Measurements from ENCODE around the gene ATP9B.
"Not testable (repeated sequence)": the region's sequence is repeated elsewhere in the genome, so short reads cannot be mapped to it uniquely, and the experiment has no call there.

The ATP9B gene

DNA sequence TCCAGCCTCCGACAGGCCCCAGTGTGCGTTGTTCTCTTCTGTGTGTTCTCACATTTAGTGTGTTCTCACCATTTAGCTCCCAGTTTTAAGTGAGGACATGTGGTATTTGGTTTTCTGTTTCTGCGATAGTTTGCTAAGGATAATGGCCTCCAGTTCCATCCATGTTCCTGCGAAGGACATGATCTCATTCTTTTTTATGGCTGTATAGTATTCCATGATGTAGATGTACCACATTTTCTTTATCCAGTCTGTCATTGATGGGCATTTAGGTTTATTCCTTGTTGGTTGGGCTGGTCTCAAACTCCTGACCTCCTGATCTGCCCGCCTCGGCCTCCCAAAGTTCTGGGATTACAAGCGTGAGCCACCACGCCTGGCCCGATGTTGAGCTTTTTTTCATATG, 195.9 kb downstream of the ATP9B start:
- not testable (repeated sequence) for H3K36me3 ChIP-seq (ENCODE audit: control insufficient read depth, insufficient read depth, low read length); H3K4me1 ChIP-seq (ENCODE audit: control insufficient read depth, insufficient read depth, low read length); H3K4me3 ChIP-seq (ENCODE audit: insufficient read depth, low read depth, low read length); H3K9me3 ChIP-seq (ENCODE audit: control insufficient read depth, low read length); H3K27me3 ChIP-seq (ENCODE audit: control insufficient read depth, insufficient read depth, low read length, poor library complexity, severe bottlenecking); H3K27ac ChIP-seq (ENCODE audit: insufficient read depth, low read depth, low read length, poor library complexity, severe bottlenecking)
- 95 to 97% methylated on average over 9 of the region's 9 CpGs for WGBS, 2 experiments

DNA sequence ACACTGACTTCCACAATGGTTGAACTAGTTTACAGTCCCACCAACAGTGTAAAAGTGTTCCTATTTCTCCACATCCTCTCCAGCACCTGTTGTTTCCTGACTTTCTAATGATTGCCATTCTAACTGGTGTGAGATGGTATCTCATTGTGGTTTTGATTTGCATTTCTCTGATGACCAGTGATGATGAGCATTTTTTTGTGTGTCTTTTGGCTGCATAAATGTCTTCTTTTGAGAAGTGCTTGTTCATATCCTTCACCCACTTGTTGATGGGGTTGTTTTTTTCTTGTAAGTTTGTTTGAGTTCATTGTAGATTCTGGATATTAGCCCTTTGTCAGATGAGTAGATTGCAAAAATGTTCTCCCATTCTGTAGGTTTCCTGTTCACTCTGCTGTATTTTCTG, 202.6 kb downstream of the ATP9B start:
- H3K27ac ChIP-seq (ENCODE audit: insufficient read depth, low read depth, low read length, poor library complexity, severe bottlenecking); H3K36me3 ChIP-seq (ENCODE audit: control insufficient read depth, insufficient read depth, low read length); H3K9me3 ChIP-seq (ENCODE audit: control insufficient read depth, low read length); H3K4me1 ChIP-seq (ENCODE audit: control insufficient read depth, insufficient read depth, low read length); H3K4me3 ChIP-seq (ENCODE audit: insufficient read depth, low read depth, low read length); H3K27me3 ChIP-seq (ENCODE audit: control insufficient read depth, insufficient read depth, low read length, poor library complexity, severe bottlenecking): not testable (repeated sequence)

DNA sequence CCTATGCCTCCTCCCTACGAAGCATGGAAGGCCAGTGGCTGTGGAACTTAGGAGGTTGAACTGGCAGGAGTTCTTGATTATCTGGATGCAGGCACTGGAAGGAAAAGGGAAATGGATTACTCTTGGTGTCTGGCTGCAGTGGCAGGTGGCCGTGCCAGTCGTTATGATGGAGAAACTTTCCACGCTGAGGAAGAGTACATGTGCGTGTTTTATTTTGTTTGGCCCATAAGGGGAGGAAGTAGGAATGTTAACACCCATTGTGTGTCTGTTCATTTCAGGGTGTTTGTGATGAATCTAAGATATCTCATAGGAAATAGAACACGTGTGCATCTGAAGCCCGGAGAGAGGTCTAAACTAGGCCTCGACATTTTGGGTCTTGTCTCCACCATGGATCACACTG, 203.7 kb downstream of the ATP9B start:
- H3K27me3 ChIP-seq (ENCODE audit: control insufficient read depth, insufficient read depth, low read length, poor library complexity, severe bottlenecking): no peaks in the 10 kb centered on the region
- H3K9me3 ChIP-seq (ENCODE audit: control insufficient read depth, low read length): no peaks in the 10 kb centered on the region
- H3K36me3 ChIP-seq (ENCODE audit: control insufficient read depth, insufficient read depth, low read length): no peaks in the 10 kb centered on the region
- H3K4me1 ChIP-seq (ENCODE audit: control insufficient read depth, insufficient read depth, low read length): no peaks in the 10 kb centered on the region
- WGBS, 2 experiments: 96 to 97% methylated on average over 8 of the region's 8 CpGs
- no peak overlapping the region for H3K4me3 ChIP-seq (ENCODE audit: insufficient read depth, low read depth, low read length)
- H3K27ac ChIP-seq (ENCODE audit: insufficient read depth, low read depth, low read length, poor library complexity, severe bottlenecking): no peak overlapping the region

DNA sequence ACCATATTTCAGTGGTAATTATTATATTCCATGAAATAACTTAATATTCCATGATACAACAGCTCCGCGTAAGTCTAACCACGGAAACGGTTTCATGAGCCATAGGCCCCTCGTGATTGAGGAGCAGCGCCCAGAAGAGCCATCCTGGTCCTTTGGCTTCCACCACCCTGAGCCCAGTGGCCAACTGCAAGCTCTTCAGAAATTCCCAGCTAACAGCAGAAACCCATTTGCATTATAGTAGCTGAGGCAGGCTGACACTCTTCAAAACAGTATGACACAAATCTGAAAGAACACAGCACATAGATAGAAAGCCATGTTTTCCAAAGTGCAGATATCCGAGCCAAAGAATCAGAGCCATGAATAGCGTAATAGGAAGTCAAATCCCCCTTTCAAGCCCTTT, 205.6 kb downstream of the ATP9B start:
- 86 to 88% methylated on average over 8 of the region's 8 CpGs for WGBS, 2 experiments
- Histone ChIP-seq H3K36me3 (ENCODE audit: control insufficient read depth, insufficient read depth, low read length) (no peaks in the 10 kb centered on the region), H3K4me1 (ENCODE audit: control insufficient read depth, insufficient read depth, low read length) (no peaks in the 10 kb centered on the region)

DNA sequence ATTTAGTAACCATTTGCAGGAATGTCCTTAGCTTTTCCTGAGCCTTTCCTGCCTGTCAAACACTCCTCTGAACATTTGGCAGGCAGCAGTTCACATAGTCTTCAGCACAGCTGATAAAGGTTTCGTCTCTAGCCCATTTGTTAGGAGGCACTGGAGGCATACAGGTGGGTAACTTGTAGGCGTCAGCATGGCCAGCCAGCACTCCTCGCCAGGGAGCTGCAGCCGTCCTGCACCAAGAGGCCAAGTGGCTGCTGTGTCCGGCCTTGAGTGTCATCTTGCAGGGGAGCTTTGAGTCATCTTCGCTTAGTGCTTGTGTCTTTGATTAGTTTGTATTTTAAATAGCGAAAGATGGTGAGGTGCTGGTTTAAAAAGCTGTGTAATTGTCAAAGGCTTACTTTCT, 206.3 kb downstream of the ATP9B start:
- Histone ChIP-seq H3K9me3 (ENCODE audit: control insufficient read depth, low read length) (no peaks in the 10 kb centered on the region), H3K4me3 (ENCODE audit: insufficient read depth, low read depth, low read length) (no peak overlapping the region), H3K36me3 (ENCODE audit: control insufficient read depth, insufficient read depth, low read length) (no peaks in the 10 kb centered on the region), H3K27ac (ENCODE audit: insufficient read depth, low read depth, low read length, poor library complexity, severe bottlenecking) (no peak overlapping the region), H3K27me3 (ENCODE audit: control insufficient read depth, insufficient read depth, low read length, poor library complexity, severe bottlenecking) (no peaks in the 10 kb centered on the region), H3K4me1 (ENCODE audit: control insufficient read depth, insufficient read depth, low read length) (no peaks in the 10 kb centered on the region)
- 90 to 91% methylated on average over 7 of the region's 7 CpGs for WGBS, 2 experiments

More for the DNA sequence above, 205.6 kb downstream of the ATP9B start:
- no peaks in the 10 kb centered on the region for H3K9me3 ChIP-seq (ENCODE audit: control insufficient read depth, low read length)
- H3K27ac ChIP-seq (ENCODE audit: insufficient read depth, low read depth, low read length, poor library complexity, severe bottlenecking): no peak overlapping the region
- no peak overlapping the region for H3K4me3 ChIP-seq (ENCODE audit: insufficient read depth, low read depth, low read length)
- H3K27me3 ChIP-seq (ENCODE audit: control insufficient read depth, insufficient read depth, low read length, poor library complexity, severe bottlenecking): no peaks in the 10 kb centered on the region

DNA sequence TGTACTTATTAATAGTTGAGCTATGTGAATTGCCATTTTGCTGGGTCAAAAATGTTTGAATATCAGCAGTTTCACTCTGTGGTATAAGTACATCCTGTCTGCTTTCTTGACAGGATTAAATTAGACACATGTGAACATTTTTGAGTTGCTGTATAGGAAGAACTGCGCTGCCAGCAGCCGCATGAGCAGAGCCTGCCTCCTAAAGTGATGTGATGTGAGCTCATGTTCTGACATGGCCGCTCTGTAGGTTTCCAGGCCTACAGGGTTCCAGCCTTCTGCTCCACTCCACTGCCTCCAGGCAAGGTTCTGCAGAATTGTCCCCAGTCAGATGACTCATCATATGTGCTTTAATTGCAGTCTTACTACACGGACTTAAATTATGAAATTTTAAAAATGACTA, 206.8 kb downstream of the ATP9B start:
- Histone ChIP-seq H3K4me3 (ENCODE audit: insufficient read depth, low read depth, low read length) (no peak overlapping the region), H3K27ac (ENCODE audit: insufficient read depth, low read depth, low read length, poor library complexity, severe bottlenecking) (no peak overlapping the region), H3K9me3 (ENCODE audit: control insufficient read depth, low read length) (no peaks in the 10 kb centered on the region), H3K36me3 (ENCODE audit: control insufficient read depth, insufficient read depth, low read length) (no peaks in the 10 kb centered on the region), H3K27me3 (ENCODE audit: control insufficient read depth, insufficient read depth, low read length, poor library complexity, severe bottlenecking) (no peaks in the 10 kb centered on the region), H3K4me1 (ENCODE audit: control insufficient read depth, insufficient read depth, low read length) (no peaks in the 10 kb centered on the region)
- WGBS, 2 experiments: 92 to 98% methylated on average over 4 of the region's 4 CpGs

DNA sequence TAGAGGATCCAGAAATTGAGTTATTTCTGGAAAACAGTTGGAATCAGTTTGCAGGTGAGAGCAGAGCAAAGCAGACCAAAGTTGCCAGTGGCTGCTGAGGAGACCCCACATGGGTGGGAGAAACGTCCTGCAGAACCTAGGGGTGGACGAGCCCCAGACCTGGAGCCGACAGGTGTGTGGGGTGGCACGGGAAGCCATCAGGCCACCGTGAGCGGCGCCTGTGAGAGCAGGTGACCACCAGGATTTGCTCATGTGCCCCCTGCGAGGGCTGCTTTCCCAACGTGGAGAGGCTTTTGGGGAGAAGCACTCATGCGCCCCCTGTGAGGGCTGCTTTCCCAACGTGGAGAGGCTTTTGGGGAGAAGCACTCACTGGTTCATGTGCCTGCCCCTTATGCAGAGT, 209.7 kb downstream of the ATP9B start:
- 89 to 90% methylated on average over 11 of the region's 11 CpGs for WGBS, 2 experiments

DNA sequence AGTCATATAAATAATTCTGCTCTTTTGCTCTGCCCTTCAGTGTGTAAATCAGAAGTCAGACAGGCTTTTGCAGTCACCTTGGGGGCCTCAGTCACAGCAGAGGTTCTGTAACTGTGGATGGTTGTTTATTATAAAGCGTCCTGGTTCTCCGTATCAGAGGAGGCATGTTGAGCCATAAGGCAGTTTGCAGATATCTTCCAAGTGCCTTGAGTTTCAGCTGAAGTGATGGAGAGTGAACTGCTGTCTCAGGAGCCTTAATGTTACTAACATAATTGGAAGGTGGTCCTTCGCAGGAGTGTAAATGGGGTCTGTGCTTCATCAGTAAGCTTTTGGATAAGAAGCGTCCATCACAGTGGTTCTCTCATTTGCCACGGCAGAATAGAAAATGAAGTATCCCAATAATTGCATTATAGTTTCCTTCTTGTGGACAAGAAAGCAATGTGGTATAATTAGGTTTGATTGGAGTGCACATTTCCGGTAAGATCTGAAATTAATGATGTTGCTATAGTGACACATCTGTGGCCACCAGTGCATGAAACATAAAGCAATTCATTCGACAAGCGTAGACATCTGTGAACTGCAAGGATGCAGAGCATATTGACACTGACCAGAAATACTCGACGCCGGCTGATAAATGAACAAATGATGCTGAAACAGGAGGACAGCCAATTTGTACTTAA, 214.1 kb downstream of the ATP9B start:
- Histone ChIP-seq H3K27me3 (ENCODE audit: control insufficient read depth, insufficient read depth, low read length, poor library complexity, severe bottlenecking) (no peaks in the 10 kb centered on the region), H3K4me3 (ENCODE audit: insufficient read depth, low read depth, low read length) (no peak overlapping the region), H3K27ac (ENCODE audit: insufficient read depth, low read depth, low read length, poor library complexity, severe bottlenecking) (no peak overlapping the region), H3K36me3 (ENCODE audit: control insufficient read depth, insufficient read depth, low read length) (no peaks in the 10 kb centered on the region), H3K9me3 (ENCODE audit: control insufficient read depth, low read length) (no peaks in the 10 kb centered on the region), H3K4me1 (ENCODE audit: control insufficient read depth, insufficient read depth, low read length) (no peaks in the 10 kb centered on the region)
- WGBS, 2 experiments: 95 to 96% methylated on average over 11 of the region's 11 CpGs

More for the DNA sequence above, 209.7 kb downstream of the ATP9B start:
- H3K27ac ChIP-seq (ENCODE audit: insufficient read depth, low read depth, low read length, poor library complexity, severe bottlenecking): no peak overlapping the region
- H3K36me3 ChIP-seq (ENCODE audit: control insufficient read depth, insufficient read depth, low read length): no peaks in the 10 kb centered on the region
- H3K9me3 ChIP-seq (ENCODE audit: control insufficient read depth, low read length): no peaks in the 10 kb centered on the region
- no peak overlapping the region for H3K4me3 ChIP-seq (ENCODE audit: insufficient read depth, low read depth, low read length)
- H3K4me1 ChIP-seq (ENCODE audit: control insufficient read depth, insufficient read depth, low read length): no peaks in the 10 kb centered on the region
- no peaks in the 10 kb centered on the region for H3K27me3 ChIP-seq (ENCODE audit: control insufficient read depth, insufficient read depth, low read length, poor library complexity, severe bottlenecking)

DNA sequence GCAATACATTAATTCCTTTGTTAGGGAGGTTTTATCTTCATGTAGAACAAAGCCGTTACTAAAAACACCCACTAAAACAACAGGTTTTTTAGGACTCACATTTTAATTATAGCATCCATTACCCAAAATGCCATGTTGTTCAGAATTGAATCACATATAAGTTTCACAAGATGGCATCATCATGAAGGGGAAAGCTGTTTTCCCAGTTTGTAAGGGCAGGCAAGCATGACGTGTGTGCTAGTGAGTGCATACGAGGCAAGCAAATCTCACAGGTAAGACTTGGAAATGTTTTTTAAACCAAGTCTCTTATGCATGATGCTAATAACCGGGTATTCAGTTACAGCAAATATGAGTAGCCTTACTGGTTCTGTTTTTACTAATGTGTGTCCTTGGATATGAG, 214.7 kb downstream of the ATP9B start:
- no peaks in the 10 kb centered on the region for H3K27me3 ChIP-seq (ENCODE audit: control insufficient read depth, insufficient read depth, low read length, poor library complexity, severe bottlenecking)
- no peak overlapping the region for H3K27ac ChIP-seq (ENCODE audit: insufficient read depth, low read depth, low read length, poor library complexity, severe bottlenecking)
- 95 to 97% methylated on average over 4 of the region's 4 CpGs for WGBS, 2 experiments
- no peaks in the 10 kb centered on the region for H3K4me1 ChIP-seq (ENCODE audit: control insufficient read depth, insufficient read depth, low read length)
- H3K36me3 ChIP-seq (ENCODE audit: control insufficient read depth, insufficient read depth, low read length): no peaks in the 10 kb centered on the region
- no peak overlapping the region for H3K4me3 ChIP-seq (ENCODE audit: insufficient read depth, low read depth, low read length)
- no peaks in the 10 kb centered on the region for H3K9me3 ChIP-seq (ENCODE audit: control insufficient read depth, low read length)

DNA sequence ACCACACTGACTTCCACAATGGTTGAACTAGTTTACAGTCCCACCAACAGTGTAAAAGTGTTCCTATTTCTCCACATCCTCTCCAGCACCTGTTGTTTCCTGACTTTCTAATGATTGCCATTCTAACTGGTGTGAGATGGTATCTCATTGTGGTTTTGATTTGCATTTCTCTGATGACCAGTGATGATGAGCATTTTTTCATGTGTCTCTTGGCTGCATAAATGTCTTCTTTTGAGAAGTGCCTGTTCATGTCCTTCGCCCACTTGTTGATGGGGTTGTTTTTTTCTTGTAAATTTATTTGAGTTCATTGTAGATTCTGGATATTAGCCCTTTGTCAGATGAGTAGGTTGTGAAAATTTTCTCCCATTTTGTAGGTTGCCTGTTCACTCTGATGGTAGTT, 216.0 kb downstream of the ATP9B start:
- WGBS, 2 experiments: no CpG with 5 or more reads among the region's 1 CpG
- not testable (repeated sequence) for H3K27ac ChIP-seq (ENCODE audit: insufficient read depth, low read depth, low read length, poor library complexity, severe bottlenecking); H3K27me3 ChIP-seq (ENCODE audit: control insufficient read depth, insufficient read depth, low read length, poor library complexity, severe bottlenecking); H3K36me3 ChIP-seq (ENCODE audit: control insufficient read depth, insufficient read depth, low read length); H3K9me3 ChIP-seq (ENCODE audit: control insufficient read depth, low read length); H3K4me3 ChIP-seq (ENCODE audit: insufficient read depth, low read depth, low read length); H3K4me1 ChIP-seq (ENCODE audit: control insufficient read depth, insufficient read depth, low read length)

DNA sequence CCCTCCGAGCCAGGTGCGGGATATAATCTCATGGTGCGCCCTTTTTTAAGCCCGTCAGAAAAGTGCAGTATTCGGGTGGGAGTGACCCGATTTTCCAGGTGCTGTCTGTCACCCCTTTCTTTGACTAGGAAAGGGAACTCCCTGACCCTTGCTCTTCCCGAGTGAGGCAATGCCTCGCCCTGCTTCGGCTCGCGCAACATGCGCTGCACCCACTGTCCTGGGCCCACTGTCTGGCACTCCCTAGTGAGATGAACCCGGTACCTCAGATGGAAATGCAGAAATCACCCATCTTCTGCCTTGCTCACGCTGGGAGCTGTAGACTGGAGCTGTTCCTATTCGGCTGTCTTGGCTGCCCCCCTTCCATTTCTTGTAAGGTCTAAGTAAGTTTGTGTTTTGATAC, 221.2 kb downstream of the ATP9B start:
- 94 to 95% methylated on average over 15 of the region's 15 CpGs for WGBS, 2 experiments
- H3K27ac ChIP-seq (ENCODE audit: insufficient read depth, low read depth, low read length, poor library complexity, severe bottlenecking); H3K4me3 ChIP-seq (ENCODE audit: insufficient read depth, low read depth, low read length); H3K36me3 ChIP-seq (ENCODE audit: control insufficient read depth, insufficient read depth, low read length); H3K9me3 ChIP-seq (ENCODE audit: control insufficient read depth, low read length); H3K27me3 ChIP-seq (ENCODE audit: control insufficient read depth, insufficient read depth, low read length, poor library complexity, severe bottlenecking); H3K4me1 ChIP-seq (ENCODE audit: control insufficient read depth, insufficient read depth, low read length): not testable (repeated sequence)

All from ectodermal cell (in vitro differentiated cells).